IMR-90 (cell line): ENCODE data around the gene ARX. TPM values are rescaled to one million over a fixed set of nuclear protein-coding genes. Genes with fewer than 3 reads are reported as not detected.

Source experiments
- ATAC-seq: fragments of 200-7000 bp; cut with Tn5 transposase; 2 replicates; pipeline ENCODE4 v1.9.1; 2020; ENCODE audit warnings: low read depth, mild to moderate bottlenecking, moderate library complexity
- BruUV-seq: library from RNA; stranded (reverse); fragments of 400-500 nt; replicated peaks from 2 replicates; lab custom pipeline; 2021; lab: Mats Ljungman, UMichigan
- CTCF ChIA-PET: fragments of 300-600 bp; formaldehyde crosslinking; extraction: SDS; loops from one replicate; lab custom pipeline; 2021; ENCODE audit warnings: antibody characterized with exemption; lab: Yijun Ruan, JAX
- POLR2A ChIA-PET: fragments of 300-600 bp; sonication (Branson Sonifier 250); formaldehyde crosslinking; loops from one replicate; lab custom pipeline; 2022; ENCODE audit warnings: antibody characterized with exemption; ENCODE audit not compliant: unreplicated experiment; lab: Charles Lee
- DNase-seq: peaks from one replicate; pipeline ENCODE4 v3.0.0; 2013
- H2AFZ ChIP-seq: replicated peaks from 2 replicates; pipeline ENCODE3; 2013; ENCODE audit warnings: low read length, mild to moderate bottlenecking; ENCODE audit not compliant: poor library complexity
- H2AK5ac ChIP-seq: 2 replicates; pipeline ENCODE4 v1.6.1; 2013; ENCODE audit warnings: low read depth, low read length, inconsistent platforms
- H2AK9ac ChIP-seq: replicated peaks from 2 replicates; pipeline ENCODE3; 2013; ENCODE audit warnings: mild to moderate bottlenecking, low read depth, low read length, moderate library complexity; ENCODE audit not compliant: poor library complexity
- H2BK120ac ChIP-seq: 2 replicates; pipeline ENCODE4 v1.6.1; 2013; ENCODE audit warnings: low read depth, low read length, inconsistent platforms
- H2BK15ac ChIP-seq: 3 replicates; pipeline ENCODE4 v1.6.1; 2013; ENCODE audit warnings: low read depth, low read length, inconsistent platforms
- H2BK20ac ChIP-seq: 2 replicates; pipeline ENCODE4 v1.6.1; 2013; ENCODE audit warnings: low read depth, mild to moderate bottlenecking, inconsistent platforms, low read length, moderate library complexity
- H2BK5ac ChIP-seq: 2 replicates; pipeline ENCODE4 v1.6.1; 2013; ENCODE audit warnings: mild to moderate bottlenecking, low read depth, low read length, inconsistent platforms; ENCODE audit not compliant: poor library complexity, severe bottlenecking
- H3K14ac ChIP-seq: replicated peaks from 2 replicates; pipeline ENCODE4 v1.6.1; 2013; ENCODE audit warnings: low read depth, low read length, inconsistent platforms
- H3K18ac ChIP-seq: 2 replicates; pipeline ENCODE4 v1.6.1; 2013; ENCODE audit warnings: low read depth, low read length, control low read depth
- H3K23ac ChIP-seq: 2 replicates; pipeline ENCODE4 v1.6.1; 2013; ENCODE audit warnings: low read depth, low read length, inconsistent platforms
- H3K27ac ChIP-seq: 2 replicates; pipeline ENCODE4 v1.5.1; 2013; ENCODE audit warnings: mild to moderate bottlenecking, control low read depth, low read length; ENCODE audit not compliant: insufficient read depth
- H3K27me3 ChIP-seq: 2 replicates; pipeline ENCODE4 v1.6.1; 2013; ENCODE audit warnings: low read length; ENCODE audit not compliant: control insufficient read depth, insufficient read depth
- H3K36me3 ChIP-seq: 2 replicates; pipeline ENCODE4 v1.6.1; 2013; ENCODE audit warnings: low read length, mixed read lengths; ENCODE audit not compliant: control insufficient read depth, insufficient read depth
- H3K4ac ChIP-seq: 2 replicates; pipeline ENCODE4 v1.6.1; 2013; ENCODE audit warnings: low read depth, low read length, inconsistent platforms
- H3K4me1 ChIP-seq: 2 replicates; pipeline ENCODE4 v1.6.1; 2013; ENCODE audit warnings: low read length, mixed read lengths; ENCODE audit not compliant: control insufficient read depth, insufficient read depth
- H3K4me2 ChIP-seq: 2 replicates; pipeline ENCODE4 v1.6.1; 2013; ENCODE audit warnings: low read depth, mild to moderate bottlenecking, control low read depth, low read length, moderate library complexity
- H3K4me3 ChIP-seq: 2 replicates; pipeline ENCODE4 v1.5.1; 2013; ENCODE audit warnings: low read depth, mild to moderate bottlenecking, control low read depth, low read length, moderate library complexity; ENCODE audit not compliant: insufficient read depth
- H3K56ac ChIP-seq: 2 replicates; pipeline ENCODE4 v1.6.1; 2013; ENCODE audit warnings: low read length, inconsistent platforms; ENCODE audit not compliant: insufficient read depth; ENCODE audit errors: extremely low read depth
- H3K79me1 ChIP-seq, 2 experiments: 2 replicates each; pipeline ENCODE4 v1.6.1; 2013; ENCODE audit warnings: low read length in 2 of 2, inconsistent platforms in 1 of 2, low read depth in 1 of 2
- H3K9ac ChIP-seq: 2 replicates; pipeline ENCODE4 v1.6.1; 2013; ENCODE audit warnings: low read depth, low read length, control low read depth
- H3K9me1 ChIP-seq: 2 replicates; pipeline ENCODE4 v1.6.1; 2013; ENCODE audit warnings: low read length, inconsistent platforms; ENCODE audit not compliant: insufficient read depth
- H3K9me3 ChIP-seq: 2 replicates; pipeline ENCODE4 v1.6.1; 2013; ENCODE audit warnings: low read length; ENCODE audit not compliant: control insufficient read depth, insufficient read depth
- H4K20me1 ChIP-seq: 2 replicates; pipeline ENCODE4 v1.6.1; 2013; ENCODE audit warnings: low read length, inconsistent platforms; ENCODE audit not compliant: insufficient read depth
- H4K5ac ChIP-seq: 2 replicates; pipeline ENCODE4 v1.6.1; 2013; ENCODE audit warnings: mild to moderate bottlenecking, low read depth, low read length, control low read depth
- H4K8ac ChIP-seq, 2 experiments: 2 replicates each; pipeline ENCODE4 v1.6.1; 2013; ENCODE audit warnings: low read depth in 2 of 2, low read length in 2 of 2, control low read depth in 1 of 2, inconsistent platforms in 1 of 2
- H4K91ac ChIP-seq: 2 replicates; pipeline ENCODE4 v1.6.1; 2013; ENCODE audit warnings: low read depth, low read length, inconsistent platforms; ENCODE audit not compliant: insufficient read depth
- BHLHE40 ChIP-seq: fragments of 150-350 bp; IDR thresholded peaks from 2 replicates; pipeline ENCODE4 v1.6.1; 2016; ENCODE audit warnings: mild to moderate bottlenecking, low read depth, low read length
- CEBPB ChIP-seq: IDR thresholded peaks from 2 replicates; pipeline ENCODE4 v1.6.1; 2012; ENCODE audit warnings: low read depth, low read length, improper control_type of control experiment
- CHD1 ChIP-seq: IDR thresholded peaks from 2 replicates; pipeline ENCODE4 v1.6.1; 2012; ENCODE audit warnings: low read depth, low read length, improper control_type of control experiment
- CTCF ChIP-seq: conservative IDR thresholded peaks from 2 replicates; pipeline ENCODE4 v1.5.1; 2012; ENCODE audit warnings: mild to moderate bottlenecking, low read depth, low read length, improper control_type of control experiment
- ELK1 ChIP-seq: fragments of 150-350 bp; IDR thresholded peaks from 2 replicates; pipeline ENCODE4 v1.6.1; 2016; ENCODE audit warnings: low read depth, mild to moderate bottlenecking, low read length, moderate library complexity, borderline replicate concordance
- FOS ChIP-seq: fragments of 150-350 bp; IDR thresholded peaks from 2 replicates; pipeline ENCODE4 v1.6.1; 2016; ENCODE audit warnings: low read depth, low read length
- MAFK ChIP-seq: IDR thresholded peaks from 2 replicates; pipeline ENCODE4 v1.6.1; 2012; ENCODE audit warnings: low read depth, low read length, improper control_type of control experiment
- MAZ ChIP-seq: IDR thresholded peaks from 2 replicates; pipeline ENCODE4 v1.6.1; 2012; ENCODE audit warnings: low read depth, mild to moderate bottlenecking, low read length, improper control_type of control experiment, moderate library complexity, borderline replicate concordance
- MXI1 ChIP-seq: IDR thresholded peaks from 2 replicates; pipeline ENCODE4 v1.6.1; 2012; ENCODE audit warnings: low read depth, mild to moderate bottlenecking, low read length, moderate library complexity, borderline replicate concordance
- NFE2L2 ChIP-seq: fragments of 150-350 bp; IDR thresholded peaks from 2 replicates; pipeline ENCODE4 v1.6.1; 2016; ENCODE audit warnings: low read depth, mild to moderate bottlenecking, low read length
- POLR2A ChIP-seq: IDR thresholded peaks from 2 replicates; pipeline ENCODE4 v1.6.1; 2012; ENCODE audit warnings: mild to moderate bottlenecking, low read depth, low read length
- RAD21 ChIP-seq: IDR thresholded peaks from 2 replicates; pipeline ENCODE4 v1.6.1; 2012; ENCODE audit warnings: low read length, improper control_type of control experiment
- RCOR1 ChIP-seq: IDR thresholded peaks from 2 replicates; pipeline ENCODE4 v1.6.1; 2012; ENCODE audit warnings: mild to moderate bottlenecking, low read length, improper control_type of control experiment; ENCODE audit not compliant: insufficient replicate concordance
- RFX5 ChIP-seq: IDR thresholded peaks from 2 replicates; pipeline ENCODE4 v1.8.0; 2012; ENCODE audit warnings: low read depth, mild to moderate bottlenecking, low read length, moderate library complexity
- SMC3 ChIP-seq: fragments of 150-350 bp; IDR thresholded peaks from 2 replicates; pipeline ENCODE4 v1.6.1; 2016; ENCODE audit warnings: low read depth, mild to moderate bottlenecking, antibody characterized with exemption, low read length, moderate library complexity
- USF2 ChIP-seq: fragments of 150-350 bp; IDR thresholded peaks from 2 replicates; pipeline ENCODE4 v1.6.1; 2017; ENCODE audit warnings: mild to moderate bottlenecking, antibody characterized with exemption, low read length, low read depth
- WGBS, 2 experiments: methylation state at CpG; one replicate each; pipeline versions ENCODE4 v1.1.5 to v1.1.7; 2013; ENCODE audit warnings: missing lambda C conversion rate in 2 of 2; ENCODE audit not compliant: insufficient read length in 1 of 2; ENCODE audit errors: extremely low coverage in 2 of 2; 5-methylcytosine and 5-hydroxymethylcytosine counted together
- dilution Hi-C: fragments of 300-500 bp; cut with HindIII; formaldehyde crosslinking; loops from one replicate; pipeline ENCODE4 v1.14.3; 2018; ENCODE audit warnings: low sequenced_read_pairs; ENCODE audit not compliant: unreplicated experiment
- in situ Hi-C: fragments of 300-500 bp; cut with MboI; formaldehyde crosslinking; loops from 3 replicates; pipeline ENCODE4 v1.14.3; 2019; ENCODE audit warnings: low sequenced_read_pairs, inconsistent platforms, mixed read lengths
- intact Hi-C: fragments of 100-400 bp; cut with micrococcal nuclease; formaldehyde crosslinking; loops from 2 replicates; pipeline ENCODE4 v1.10.0; 2022
- polyA plus RNA-seq, 3 experiments: library from polyadenylated mRNA; depleted of rRNA; stranded (reverse); fragments of >200 nt; gene quantifications; 2 replicates each; pipeline ENCODE4 v1.2.3, GENCODE V29; 2012; ENCODE audit warnings: low replicate concordance in 1 of 3
- total RNA-seq: library from RNA; depleted of rRNA; stranded (reverse); fragments of >200 nt; gene quantifications from 2 replicates; pipeline ENCODE4 v1.2.3, GENCODE V29; 2012

The ARX gene
- total and polyA plus RNA-seq, 2 of the 4 experiments (the other 2 are of a cell fraction) = not detected

GRCh38 chrX:24999511-24999910 lies 16.3 kb downstream of the ARX start:
- Histone ChIP-seq H3K23ac (no peak overlapping the region), H3K9me1 (no peaks in the 10 kb centered on the region), H2AFZ (no peak overlapping the region), H2AK9ac (no peak overlapping the region), H3K27ac (no peak overlapping the region), H4K20me1 (no peaks in the 10 kb centered on the region), H3K4me3 (no peak overlapping the region), H3K14ac (no peak overlapping the region), H2BK120ac (no peak overlapping the region), H2AK5ac (no peak overlapping the region), H3K9ac (no peak overlapping the region), H3K56ac (no peak overlapping the region), H2BK15ac (no peak overlapping the region), H2BK5ac (no peak overlapping the region), H4K91ac (no peak overlapping the region), H3K18ac (no peak overlapping the region), H4K5ac (no peak overlapping the region), H3K36me3 (no peaks in the 10 kb centered on the region), H3K79me1 (no peaks in the 10 kb centered on the region), H3K4me2 (no peak overlapping the region), H4K8ac (no peak overlapping the region), H2BK20ac (no peak overlapping the region), H3K9me3 (peaks cover 2% of the 10 kb centered on the region; the same call in 1 of the 2 replicates), H3K27me3 (peaks cover 24% of the 10 kb centered on the region), H3K4ac (no peak overlapping the region), H3K4me1 (no peaks in the 10 kb centered on the region)
- dilution Hi-C loops (no loop called here), intact Hi-C loops (no loop called here), in situ Hi-C loops (no loop called here)
- CTCF ChIA-PET = no interaction called here
- POLR2A ChIA-PET = no interaction called here
- TF ChIP-seq RAD21 = no peak
- no peak for TF ChIP-seq BHLHE40
- no peak for TF ChIP-seq CEBPB
- no peak for TF ChIP-seq MAZ
- TF ChIP-seq ELK1 = no peak
- TF ChIP-seq USF2 = no peak
- TF ChIP-seq MXI1 = no peak
- no peak for TF ChIP-seq RCOR1
- no peak for TF ChIP-seq NFE2L2
- no peak for TF ChIP-seq SMC3
- TF ChIP-seq CTCF = no peak
- no peak for TF ChIP-seq FOS
- TF ChIP-seq POLR2A = no peak
- no peak for TF ChIP-seq MAFK
- no peak for TF ChIP-seq CHD1
- TF ChIP-seq RFX5 = no peak
- no peak for DNase-seq
- no peak for ATAC-seq
- BruUV-seq = no TSS peak
- no CpG with 5 or more reads among the region's 8 CpGs for WGBS, 2 experiments
